GM21737 (cell line): ENCODE results near the gene LCNL1.

Experiments
- ATAC-seq: cut with Tn5 transposase; IDR thresholded peaks from one replicate; pipeline ENCODE4 v1.9.1; 2021; ENCODE audit warnings: mild to moderate bottlenecking, moderate library complexity; ENCODE audit not compliant: unreplicated experiment

Gene LCNL1

DNA sequence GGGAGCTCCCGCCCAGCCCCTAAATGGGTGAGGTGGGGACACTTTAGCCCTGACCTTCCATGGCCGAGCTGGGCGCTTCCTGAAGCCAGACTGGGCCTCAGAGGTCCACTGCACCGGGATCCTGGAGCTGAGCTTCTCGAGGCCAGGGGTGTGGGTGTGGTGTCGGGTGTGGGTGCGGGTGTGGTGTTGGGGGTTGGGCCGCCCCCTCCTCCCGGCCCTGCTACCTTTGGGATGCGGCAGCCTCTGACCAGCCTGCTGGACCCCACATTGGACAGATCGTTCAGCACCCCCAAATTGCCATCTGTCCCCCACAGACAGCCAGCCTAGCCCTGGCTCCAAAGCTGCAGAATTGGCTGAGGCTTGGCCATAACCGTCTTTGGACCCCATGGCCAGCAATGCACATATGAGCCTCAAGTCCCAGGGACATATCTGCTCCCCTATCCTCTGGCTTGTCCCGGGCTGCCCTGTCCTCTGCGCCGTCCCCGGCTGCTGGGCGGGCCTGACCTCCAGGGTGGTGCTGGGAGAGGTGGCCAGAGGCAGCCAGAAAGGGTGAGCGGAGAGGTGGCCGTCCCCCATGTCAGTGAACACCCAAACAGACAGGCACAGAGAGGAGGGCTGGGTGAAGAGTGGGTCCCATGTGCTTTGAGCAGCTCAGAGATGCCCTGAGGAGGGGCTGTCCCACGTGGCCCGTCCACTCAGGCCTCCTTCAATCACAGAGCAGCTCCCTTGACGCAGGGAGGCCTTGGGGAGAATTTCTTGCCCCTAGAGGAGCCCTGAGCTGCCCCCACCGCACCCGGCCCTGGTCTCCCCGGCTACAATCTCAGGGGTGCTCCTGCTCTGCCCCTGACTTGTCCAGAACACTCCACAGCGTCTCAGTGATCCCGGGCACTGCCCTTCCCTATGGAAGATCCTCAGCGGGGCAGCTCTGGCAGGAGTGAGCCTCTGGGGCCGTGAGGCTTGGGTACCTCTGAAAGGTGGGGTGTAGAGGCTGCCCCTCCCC, 8.9 kb upstream of the LCNL1 start:
- no peak for ATAC-seq

DNA sequence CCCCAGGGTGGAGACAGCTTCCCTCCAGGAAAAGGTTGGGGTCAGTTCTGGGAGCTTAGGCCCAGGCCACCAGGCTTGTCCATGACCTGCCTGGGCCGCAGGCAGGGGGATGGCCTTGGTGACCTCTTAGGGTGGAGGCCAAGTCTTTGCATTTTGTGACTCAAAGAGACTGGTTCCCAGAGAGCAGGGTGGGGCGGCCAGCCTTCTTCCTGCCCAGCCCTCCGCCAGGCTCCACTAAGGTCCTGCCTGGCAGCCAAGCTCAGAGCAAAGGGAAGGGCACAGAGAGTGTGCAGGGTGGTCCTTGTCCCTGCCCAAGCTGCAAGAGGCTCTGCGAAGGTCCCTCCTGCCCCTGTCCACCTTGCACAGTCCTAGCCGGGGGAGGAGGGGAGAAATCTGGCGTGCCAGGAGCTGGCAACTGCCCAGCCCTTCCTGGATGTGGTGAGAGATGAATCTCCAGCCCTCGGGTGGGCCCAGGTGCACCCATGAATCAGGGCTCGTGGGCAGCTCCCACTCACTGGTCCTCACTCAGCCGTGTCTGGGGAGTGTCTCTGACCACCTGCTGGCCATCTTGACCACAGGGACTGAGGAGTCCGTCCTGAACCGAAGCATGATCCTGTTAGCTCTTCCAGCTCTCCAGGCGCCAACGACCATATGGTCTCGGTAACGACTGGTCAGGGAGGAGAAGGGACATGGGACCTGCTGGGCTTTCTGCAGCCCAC, 7.8 kb upstream of the LCNL1 start:
- ATAC-seq = no peak

DNA sequence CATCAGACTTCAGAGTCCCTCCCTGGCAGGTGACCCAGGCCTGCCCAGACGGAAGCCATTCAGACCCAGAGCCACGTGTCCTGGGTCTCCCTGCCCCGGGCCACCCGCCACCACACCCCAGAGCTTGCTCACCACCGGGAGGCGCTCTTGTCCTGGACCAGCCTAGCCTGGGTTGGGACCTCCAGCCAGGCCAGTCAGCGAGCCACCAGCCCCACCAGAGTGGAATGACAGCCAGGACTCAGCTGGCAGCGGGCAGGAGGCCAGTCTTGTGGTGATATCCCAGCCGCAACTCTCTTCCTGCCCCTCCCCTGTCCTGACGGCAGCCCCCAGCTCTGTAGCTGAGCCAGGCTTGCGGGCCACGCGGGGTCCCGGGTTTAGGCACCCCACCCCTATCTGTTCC, 7.1 kb upstream of the LCNL1 start:
- ATAC-seq = no peak

DNA sequence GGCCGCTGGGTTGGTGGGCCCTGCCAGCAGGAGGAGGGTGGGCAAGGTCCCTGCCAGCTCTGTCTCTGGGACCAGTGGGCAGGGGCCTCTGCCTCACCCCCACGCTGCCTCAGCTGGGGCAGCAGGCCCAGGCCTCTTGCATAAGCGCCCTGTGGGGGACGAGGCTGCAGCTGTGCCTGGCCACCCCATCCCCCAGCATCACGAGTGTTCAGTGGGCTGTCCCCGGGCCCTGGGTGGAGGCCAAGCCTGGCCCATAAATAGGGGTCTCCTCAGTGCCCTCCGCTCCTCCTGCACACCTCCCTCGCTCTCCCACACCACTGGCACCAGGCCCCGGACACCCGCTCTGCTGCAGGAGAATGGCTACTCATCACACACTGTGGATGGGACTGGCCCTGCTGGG, 5.6 kb upstream of the LCNL1 start, which contains the start of gene PTGDS:
PTGDS (plus strand) TSS at position 282 of the 400 bp plus-strand sequence; CDS start at position 357, 75 bp downstream.
- ATAC-seq = no peak

- ATAC-seq = no peak
Measured at GRCh38 chr9:136977649-136978072, 5.1 kb upstream of the LCNL1 start.

- no peak for ATAC-seq
Measured at GRCh38 chr9:136978073-136978864, 4.5 kb upstream of the LCNL1 start.

DNA sequence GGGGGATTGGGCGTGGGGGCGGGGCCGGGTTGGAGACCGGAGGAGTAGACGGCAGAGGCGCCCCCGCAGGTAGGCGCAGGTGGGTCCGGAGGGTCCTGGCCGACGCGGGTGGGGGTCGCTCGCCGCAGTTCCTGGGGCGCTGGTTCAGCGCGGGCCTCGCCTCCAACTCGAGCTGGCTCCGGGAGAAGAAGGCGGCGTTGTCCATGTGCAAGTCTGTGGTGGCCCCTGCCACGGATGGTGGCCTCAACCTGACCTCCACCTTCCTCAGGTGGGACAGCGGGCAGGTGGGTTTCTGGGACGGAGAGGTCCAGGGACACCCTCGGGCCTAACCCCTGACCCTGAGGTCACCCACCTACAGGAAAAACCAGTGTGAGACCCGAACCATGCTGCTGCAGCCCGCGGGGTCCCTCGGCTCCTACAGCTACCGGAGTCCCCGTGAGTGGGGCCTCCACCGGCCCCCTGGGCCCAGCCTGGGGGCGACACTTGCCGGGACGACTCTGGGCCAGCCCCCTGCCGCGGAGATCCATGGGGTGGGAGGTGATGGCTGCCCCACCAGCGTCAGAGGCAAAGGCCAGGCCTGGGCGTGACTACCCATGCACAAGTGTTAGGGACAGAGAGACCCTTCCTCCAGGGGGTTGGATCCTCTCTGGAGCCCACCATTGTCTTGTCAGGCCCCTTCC, 3.8 kb upstream of the LCNL1 start:
- no peak for ATAC-seq

- no peak for ATAC-seq
Measured at GRCh38 chr9:136979769-136980587, 2.8 kb upstream of the LCNL1 start.

GRCh38 chr9:136980669-136981478, 1.9 kb upstream of the LCNL1 start:
- ATAC-seq = no peak

GRCh38 chr9:136981588-136982231, 1.1 kb upstream of the LCNL1 start:
- no peak for ATAC-seq

- no peak for ATAC-seq
Measured at GRCh38 chr9:136983167-136983566, 374 bp downstream of the LCNL1 start.

GRCh38 chr9:136983656-136984314, 992 bp downstream of the LCNL1 start:
- ATAC-seq = no peak

- no peak for ATAC-seq
Measured at GRCh38 chr9:136984464-136985026, 1.8 kb downstream of the LCNL1 start.

GRCh38 chr9:136985027-136985602, 2.3 kb downstream of the LCNL1 start:
- ATAC-seq = no peak

DNA sequence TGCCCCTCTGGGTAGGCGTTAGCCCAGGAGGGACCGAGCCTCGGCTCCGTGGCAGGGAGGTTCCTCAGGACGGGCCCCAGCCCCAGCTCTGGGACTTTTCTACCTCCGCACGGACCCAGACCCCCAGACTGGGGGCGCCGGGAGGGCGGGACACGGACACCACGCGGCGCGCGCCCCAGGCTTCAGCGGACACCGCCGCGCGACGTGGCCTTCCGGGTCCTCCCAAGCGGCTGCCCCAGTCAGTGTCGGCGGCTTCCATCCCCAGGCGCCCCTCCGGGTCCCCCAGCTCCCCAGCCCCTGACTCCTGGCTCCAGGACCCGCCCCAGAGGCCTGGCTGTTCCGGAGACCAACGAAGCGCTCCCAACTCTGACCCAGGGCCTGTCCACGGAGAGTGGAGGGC, 3.1 kb downstream of the LCNL1 start:
- ATAC-seq = no peak

GRCh38 chr9:136988872-136989271, 6.1 kb downstream of the LCNL1 start:
- no peak for ATAC-seq
